HCT116 (cell line): Measurements from ENCODE around the gene IZUMO1. TPM values are rescaled to one million over a fixed set of nuclear protein-coding genes. Genes with fewer than 3 reads are reported as not detected.
"Not testable (repeated sequence)": the region's sequence is repeated elsewhere in the genome, so short reads cannot be mapped to it uniquely, and the experiment has no call there.

Experiments used
- ATAC-seq: fragments of 200-7000 bp; cut with Tn5 transposase; 2 replicates; pipeline ENCODE4 v1.9.1; 2020; ENCODE audit warnings: mild to moderate bottlenecking, moderate library complexity
- BruUV-seq: library from RNA; stranded (reverse); fragments of 400-500 nt; replicated peaks from 2 replicates; lab custom pipeline; 2021; lab: Mats Ljungman, UMichigan
- CTCF ChIA-PET: fragments of 300-600 bp; sonication (Branson Sonifier 250); formaldehyde crosslinking; loops from one replicate; lab custom pipeline; 2021; ENCODE audit warnings: antibody characterized with exemption; lab: Charles Lee
- POLR2A ChIA-PET: fragments of 300-600, 350-600 bp; sonication (Branson Sonifier 250); formaldehyde crosslinking; loops from one replicate; lab custom pipeline; 2021; ENCODE audit warnings: antibody characterized with exemption; lab: Charles Lee
- RAD21 ChIA-PET, 2 experiments: fragments of 300-600 bp; sonication (Branson Sonifier 250); formaldehyde crosslinking; loops; one replicate each; lab custom pipeline; 2023; ENCODE audit warnings: low total read pairs in 2 of 2; ENCODE audit not compliant: uncharacterized antibody in 2 of 2, unreplicated experiment in 2 of 2, low non-redundant PET in 1 of 2; lab: Charles Lee
- DNase-seq: peaks from one replicate; pipeline ENCODE4 v3.0.0-alpha.2; 2010; ENCODE audit warnings: low read depth, low spot score
- H2AFZ ChIP-seq: fragments of 200-600 bp; shearing (Covaris generic), sonication (generic); 2 replicates; pipeline ENCODE4 v1.6.1; 2017; ENCODE audit warnings: low read depth, mixed run types, mixed read lengths, antibody characterized with exemption, low read length; ENCODE audit not compliant: poor library complexity, severe bottlenecking
- H3K27ac ChIP-seq: 2 replicates; pipeline ENCODE4 v1.5.1; 2012; ENCODE audit warnings: low read depth, low read length
- H3K27me3 ChIP-seq: fragments of 200-600 bp; sonication (generic); 2 replicates; pipeline ENCODE4 v1.6.1; 2016; ENCODE audit warnings: mixed run types, low read length, mixed read lengths; ENCODE audit not compliant: insufficient read depth
- H3K36me3 ChIP-seq, 2 experiments: fragments of 200-500 bp in 1 of 2; fragments of 200-600 bp in 1 of 2; sonication (Bioruptor generic) in 1 of 2; sonication (generic) in 1 of 2; 2 replicates each; pipeline versions ENCODE4 v1.5.1 to v1.6.1; 2014 to 2016; ENCODE audit warnings: low read length in 2 of 2, inconsistent platforms in 1 of 2, mixed read lengths in 1 of 2, mixed run types in 1 of 2; ENCODE audit not compliant: insufficient read depth in 2 of 2, control insufficient read depth in 1 of 2
- H3K4me1 ChIP-seq, 2 experiments: fragments of 200-600 bp in 1 of 2; sonication (generic) in 1 of 2; 2 replicates each; pipeline versions ENCODE4 v1.5.1 to v1.6.1; 2012 to 2017; ENCODE audit warnings: low read length in 2 of 2, inconsistent platforms in 1 of 2, mild to moderate bottlenecking in 1 of 2, mixed read lengths in 1 of 2, mixed run types in 1 of 2, moderate library complexity in 1 of 2; ENCODE audit not compliant: insufficient read depth in 2 of 2, control insufficient read depth in 1 of 2
- H3K4me2 ChIP-seq: fragments of 200-600 bp; sonication (generic); 2 replicates; pipeline ENCODE4 v1.6.1; 2017; ENCODE audit warnings: mixed run types, low read length, mixed read lengths
- H3K4me3 ChIP-seq, 2 experiments: fragments of 200-600 bp in 1 of 2; sonication (generic) in 1 of 2; replicated peaks in 1 of 2; 2 replicates each; pipeline ENCODE4 v1.5.1; 2011 to 2016; ENCODE audit warnings: low read length in 2 of 2, control low read depth in 1 of 2, low read depth in 1 of 2, mild to moderate bottlenecking in 1 of 2, mixed read lengths in 1 of 2, mixed run types in 1 of 2
- H3K79me2 ChIP-seq: fragments of 200-600 bp; sonication (generic); 2 replicates; pipeline ENCODE4 v1.6.1; 2017; ENCODE audit warnings: mild to moderate bottlenecking, mixed run types, low read length, moderate library complexity, mixed read lengths; ENCODE audit not compliant: insufficient read depth
- H3K9ac ChIP-seq: fragments of 200-600 bp; sonication (generic); 2 replicates; pipeline ENCODE4 v1.6.1; 2016; ENCODE audit warnings: low read length, mixed read lengths
- H3K9me2 ChIP-seq: fragments of 200-600 bp; sonication (generic), shearing (Covaris generic); 2 replicates; pipeline ENCODE4 v1.6.1; 2017; ENCODE audit warnings: mixed run types, mild to moderate bottlenecking, moderate library complexity; ENCODE audit not compliant: insufficient read depth
- H3K9me3 ChIP-seq, 2 experiments: fragments of 200-500 bp in 1 of 2; fragments of 200-600 bp in 1 of 2; sonication (Bioruptor generic) in 1 of 2; sonication (generic) in 1 of 2; 2 replicates each; pipeline ENCODE4 v1.6.1; 2014 to 2017; ENCODE audit warnings: low read length in 2 of 2, mixed read lengths in 2 of 2, inconsistent platforms in 1 of 2, low read depth in 1 of 2, mild to moderate bottlenecking in 1 of 2, mixed run types in 1 of 2, moderate library complexity in 1 of 2; ENCODE audit not compliant: control insufficient read depth in 1 of 2, insufficient read depth in 1 of 2
- H4K20me1 ChIP-seq: fragments of 200-600 bp; sonication (generic), shearing (Covaris generic); 2 replicates; pipeline ENCODE4 v1.6.1; 2017; ENCODE audit warnings: mixed run types, mild to moderate bottlenecking, moderate library complexity; ENCODE audit not compliant: insufficient read depth
- ELF1 ChIP-seq: IDR thresholded peaks from 2 replicates; pipeline ENCODE4 v1.6.1; 2012; ENCODE audit warnings: low read depth, borderline replicate concordance
- EZH2phosphoT487 ChIP-seq: fragments of 200-600 bp; IDR thresholded peaks from 2 replicates; pipeline ENCODE4 v1.6.1; 2018; ENCODE audit warnings: antibody characterized with exemption, borderline replicate concordance
- JUND ChIP-seq: IDR thresholded peaks from 2 replicates; pipeline ENCODE4 v1.6.1; 2012
- POLR2A ChIP-seq: IDR thresholded peaks from 2 replicates; pipeline ENCODE4 v1.7.0; 2011; ENCODE audit warnings: borderline replicate concordance; ENCODE audit not compliant: insufficient read depth, insufficient read length; ENCODE audit errors: extremely low read depth
- intact Hi-C: fragments of 100-400 bp; cut with micrococcal nuclease; formaldehyde crosslinking; loops from 2 replicates; pipeline ENCODE4 v1.10.0; 2022
- total RNA-seq: library from RNA; stranded (reverse); gene quantifications from one replicate; pipeline ENCODE4 v1.2.1, GENCODE V29; 2021; ENCODE audit not compliant: unreplicated experiment
- TF ChIP-seq, protein P1 (sequence below): IDR thresholded peaks from 2 replicates; pipeline ENCODE4 v1.6.1; 2011; ENCODE audit warnings: mild to moderate bottlenecking, low read length, moderate library complexity; ENCODE audit not compliant: insufficient replicate concordance; ENCODE audit errors: extremely low read depth
- TF ChIP-seq, protein P2 (sequence below): IDR thresholded peaks from 2 replicates; pipeline ENCODE4 v1.6.1; 2012

The IZUMO1 gene
- total RNA-seq, 1 experiment from 2014 or later, result 1.7 TPM

DNA sequence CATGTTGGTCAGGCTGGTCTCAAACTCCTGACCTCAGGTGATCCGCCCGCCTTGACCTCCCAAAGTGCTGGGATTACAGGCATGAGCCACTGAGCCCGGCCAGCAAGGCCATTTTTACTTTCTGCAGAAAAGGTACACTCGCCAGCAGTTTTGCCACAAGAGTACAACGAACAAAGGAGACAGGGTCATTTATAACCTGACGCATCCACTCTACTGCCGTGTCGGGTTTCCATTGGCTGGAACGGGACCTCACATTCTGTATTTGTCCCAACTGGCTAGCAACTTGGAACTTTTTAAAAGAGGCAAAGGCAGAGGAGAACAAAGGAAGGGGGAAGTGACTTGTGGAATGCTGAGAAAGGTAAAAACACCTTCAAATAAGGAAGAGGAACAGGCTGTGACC lies 40.6 kb upstream of the IZUMO1 start:
- H3K27me3 ChIP-seq, H3K9me3 ChIP-seq, H3K79me2 ChIP-seq, H3K4me2 ChIP-seq, BruUV-seq, H3K4me1 ChIP-seq, H3K9me2 ChIP-seq, H3K4me3 ChIP-seq, DNase-seq, ATAC-seq, H3K36me3 ChIP-seq, H4K20me1 ChIP-seq, H3K9ac ChIP-seq, intact Hi-C loops, H3K27ac ChIP-seq: not testable (repeated sequence)
- H2AFZ ChIP-seq, result peak overlapping the region; percentile 88
- RAD21 ChIA-PET, result interaction anchor here in 1 of 2 experiments (1.6 kb wide), 1 partner anchor 41 kb away, joined by 5 read pairs; no protein-coding TSS in a partner anchor
- POLR2A ChIA-PET, result interaction anchor here (1.0 kb wide), 1 partner anchor 142 kb away, joined by 4 read pairs; no protein-coding TSS in a partner anchor
- CTCF ChIA-PET, result interaction anchor here (0.9 to 4.2 kb wide), 9 partner anchors 17 to 205 kb away, joined by 3 to 49 read pairs (median 3); partner anchors contain the start of gene CA11

DNA sequence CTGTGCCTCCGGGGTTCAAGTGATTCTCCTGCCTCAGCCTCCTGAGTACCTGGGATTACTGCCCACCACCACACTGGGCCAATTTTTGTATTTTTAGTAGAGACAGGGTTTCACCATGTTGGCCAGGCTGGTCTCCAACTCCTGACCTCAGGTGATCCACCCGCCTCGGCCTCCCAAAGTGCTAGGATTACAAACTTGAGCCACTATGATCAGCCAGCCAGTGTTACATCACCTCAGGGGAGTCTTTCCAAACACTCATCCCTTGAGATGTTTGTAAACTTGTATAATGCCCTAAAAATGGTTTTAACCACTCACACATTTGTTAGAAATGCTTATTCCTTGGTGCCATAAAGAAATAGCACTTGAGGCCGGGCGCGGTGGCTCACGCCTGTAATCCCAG lies 39.7 kb upstream of the IZUMO1 start:
- intact Hi-C loops, RAD21 ChIA-PET, H4K20me1 ChIP-seq, H3K27ac ChIP-seq, H3K4me3 ChIP-seq, BruUV-seq, H3K4me2 ChIP-seq, H3K9ac ChIP-seq, POLR2A ChIA-PET, DNase-seq, CTCF ChIA-PET, H3K27me3 ChIP-seq, H3K9me3 ChIP-seq, H3K36me3 ChIP-seq, H2AFZ ChIP-seq, H3K9me2 ChIP-seq, H3K79me2 ChIP-seq, ATAC-seq: not testable (repeated sequence)
- H3K4me1 ChIP-seq, result peaks cover 6 to 19% of the 10 kb centered on the region in 2 experiments; a peak in 3 of 4 replicates

DNA sequence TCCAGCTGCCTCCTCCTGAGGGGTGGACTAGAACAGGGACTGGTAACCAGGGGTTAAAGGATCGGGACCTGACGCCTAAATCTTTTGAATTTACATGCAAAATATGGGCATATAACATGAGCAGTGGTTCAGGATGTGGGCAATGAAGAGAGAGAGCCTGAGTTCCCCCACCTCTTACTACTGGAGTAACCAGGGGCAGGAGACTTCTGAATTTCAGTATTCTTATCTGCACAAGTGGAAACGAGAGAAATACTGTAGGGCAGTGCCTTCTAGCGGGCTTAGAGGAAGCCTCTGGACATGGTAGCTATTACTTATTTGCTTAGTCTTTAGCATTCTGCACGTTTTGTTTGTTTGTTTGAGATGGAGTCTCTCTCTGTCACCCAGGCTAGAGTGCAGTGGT lies 37.8 kb upstream of the IZUMO1 start:
- H3K4me2 ChIP-seq, result no peak overlapping the region
- CTCF ChIA-PET, result interaction anchor here (1.2 kb wide), 1 partner anchor 209 kb away, joined by 3 read pairs; the partner anchor contains the start of genes GYS1 and RUVBL2
- TF ChIP-seq EZH2phosphoT487 (no peak), ELF1 (no peak), POLR2A (no peak), JUND (no peak)
- TF ChIP-seq, protein P1, sequence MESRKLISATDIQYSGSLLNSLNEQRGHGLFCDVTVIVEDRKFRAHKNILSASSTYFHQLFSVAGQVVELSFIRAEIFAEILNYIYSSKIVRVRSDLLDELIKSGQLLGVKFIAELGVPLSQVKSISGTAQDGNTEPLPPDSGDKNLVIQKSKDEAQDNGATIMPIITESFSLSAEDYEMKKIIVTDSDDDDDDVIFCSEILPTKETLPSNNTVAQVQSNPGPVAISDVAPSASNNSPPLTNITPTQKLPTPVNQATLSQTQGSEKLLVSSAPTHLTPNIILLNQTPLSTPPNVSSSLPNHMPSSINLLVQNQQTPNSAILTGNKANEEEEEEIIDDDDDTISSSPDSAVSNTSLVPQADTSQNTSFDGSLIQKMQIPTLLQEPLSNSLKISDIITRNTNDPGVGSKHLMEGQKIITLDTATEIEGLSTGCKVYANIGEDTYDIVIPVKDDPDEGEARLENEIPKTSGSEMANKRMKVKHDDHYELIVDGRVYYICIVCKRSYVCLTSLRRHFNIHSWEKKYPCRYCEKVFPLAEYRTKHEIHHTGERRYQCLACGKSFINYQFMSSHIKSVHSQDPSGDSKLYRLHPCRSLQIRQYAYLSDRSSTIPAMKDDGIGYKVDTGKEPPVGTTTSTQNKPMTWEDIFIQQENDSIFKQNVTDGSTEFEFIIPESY, result no peak
- TF ChIP-seq, protein P2, sequence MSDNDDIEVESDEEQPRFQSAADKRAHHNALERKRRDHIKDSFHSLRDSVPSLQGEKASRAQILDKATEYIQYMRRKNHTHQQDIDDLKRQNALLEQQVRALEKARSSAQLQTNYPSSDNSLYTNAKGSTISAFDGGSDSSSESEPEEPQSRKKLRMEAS, result no peak

More for the DNA sequence above, 37.8 kb upstream of the IZUMO1 start:
- ChIA-PET RAD21 (no interaction called here), POLR2A (no interaction called here)
- Histone ChIP-seq H3K36me3 (no peaks in the 10 kb centered on the region), H4K20me1 (no peaks in the 10 kb centered on the region), H3K27me3 (no peaks in the 10 kb centered on the region), H3K9ac (no peak overlapping the region), H3K27ac (no peak overlapping the region), H2AFZ (no peak overlapping the region), H3K4me1 (peaks cover 22 to 34% of the 10 kb centered on the region in 2 experiments; a peak in 3 of 4 replicates), H3K9me2 (no peaks in the 10 kb centered on the region), H3K9me3 (no peaks in the 10 kb centered on the region), H3K4me3 (no peak overlapping the region), H3K79me2 (no peaks in the 10 kb centered on the region)
- no TSS peak for BruUV-seq
- ATAC-seq, result no peak
- intact Hi-C loops, result no loop called here
- no peak for DNase-seq
